HG03460 (cell line): ENCODE measurements around the gene MRPL3.

ENCODE experiments used
- ATAC-seq: cut with Tn5 transposase; IDR thresholded peaks from one replicate; pipeline ENCODE4 v1.9.1; 2021; ENCODE audit not compliant: unreplicated experiment

Gene MRPL3

GRCh38 chr3:131502530-131503319, at the start of gene MRPL3:
MRPL3 (minus strand) TSS chr3:131502971; CDS start chr3:131502821, 150 bp downstream.
- peak; percentile 94 for ATAC-seq

- no peak for ATAC-seq
Observed at GRCh38 chr3:131551761-131552160, 49.0 kb upstream of the MRPL3 start.

GRCh38 chr3:131550562-131551465, 48.0 kb upstream of the MRPL3 start:
- ATAC-seq = no peak

- no peak for ATAC-seq
Observed at GRCh38 chr3:131549340-131549739, 46.6 kb upstream of the MRPL3 start.

GRCh38 chr3:131547585-131547984, 44.8 kb upstream of the MRPL3 start:
- ATAC-seq = no peak

GRCh38 chr3:131546441-131546840, 43.7 kb upstream of the MRPL3 start:
- ATAC-seq = no peak

GRCh38 chr3:131544557-131544956, 41.8 kb upstream of the MRPL3 start:
- ATAC-seq = no peak

- ATAC-seq = no peak
Observed at GRCh38 chr3:131543714-131544113, 40.9 kb upstream of the MRPL3 start.

- no peak for ATAC-seq
Observed at GRCh38 chr3:131541288-131541687, 38.5 kb upstream of the MRPL3 start.

- ATAC-seq = no peak
Observed at GRCh38 chr3:131540821-131541220, 38.0 kb upstream of the MRPL3 start.

GRCh38 chr3:131540143-131540542, 37.4 kb upstream of the MRPL3 start:
- no peak for ATAC-seq

- ATAC-seq = no peak
Observed at GRCh38 chr3:131538968-131539367, 36.2 kb upstream of the MRPL3 start.

- ATAC-seq = no peak
Observed at GRCh38 chr3:131537531-131537930, 34.8 kb upstream of the MRPL3 start.

- ATAC-seq = no peak
Observed at GRCh38 chr3:131535596-131535995, 32.8 kb upstream of the MRPL3 start.

- ATAC-seq = no peak
Observed at GRCh38 chr3:131535131-131535530, 32.4 kb upstream of the MRPL3 start.

- ATAC-seq = no peak
Observed at GRCh38 chr3:131532645-131533044, 29.9 kb upstream of the MRPL3 start.

- ATAC-seq = no peak
Observed at GRCh38 chr3:131530843-131531242, 28.1 kb upstream of the MRPL3 start.

- ATAC-seq = no peak
Observed at GRCh38 chr3:131530388-131530787, 27.6 kb upstream of the MRPL3 start.

- no peak for ATAC-seq
Observed at GRCh38 chr3:131526801-131527347, 24.1 kb upstream of the MRPL3 start.

GRCh38 chr3:131518680-131519079, 15.9 kb upstream of the MRPL3 start:
- ATAC-seq = no peak

GRCh38 chr3:131505421-131505820, 2.6 kb upstream of the MRPL3 start:
- ATAC-seq = no peak

GRCh38 chr3:131503320-131503635, 507 bp upstream of the MRPL3 start:
- ATAC-seq = no peak
